Panc1 (cell line): ENCODE results near the gene UCHL5. TPM values are rescaled to one million over a fixed set of nuclear protein-coding genes. Genes with fewer than 3 reads are reported as not detected.

ENCODE experiments used
- ATAC-seq: fragments of 200-7000 bp; cut with Tn5 transposase; 2 replicates; pipeline ENCODE4 v1.9.1; 2020; ENCODE audit warnings: mild to moderate bottlenecking, moderate library complexity
- BruUV-seq: library from RNA; stranded (reverse); fragments of 400-500 nt; replicated peaks from 2 replicates; lab custom pipeline; 2021; lab: Mats Ljungman, UMichigan
- CTCF ChIA-PET: fragments of 300-600 bp; sonication (Branson Sonifier 250); formaldehyde crosslinking; loops from one replicate; lab custom pipeline; 2022; ENCODE audit warnings: antibody characterized with exemption; lab: Charles Lee
- POLR2A ChIA-PET: fragments of 300-600 bp; sonication (Branson Sonifier 250); formaldehyde crosslinking; loops from one replicate; lab custom pipeline; 2022; ENCODE audit warnings: antibody characterized with exemption; lab: Charles Lee
- DNase-seq: peaks from one replicate; pipeline ENCODE4 v3.0.0-alpha.2; 2010; ENCODE audit warnings: low read depth, low spot score
- H3K27ac ChIP-seq: 2 replicates; pipeline ENCODE4 v1.5.1; 2011; ENCODE audit warnings: mild to moderate bottlenecking, low read length, inconsistent platforms
- H3K27me3 ChIP-seq: fragments of 200-500 bp; sonication (Bioruptor generic); 2 replicates; pipeline ENCODE4 v1.6.0; 2014; ENCODE audit warnings: low read length, inconsistent platforms; ENCODE audit not compliant: control insufficient read depth, insufficient read depth
- H3K36me3 ChIP-seq: fragments of 200-500 bp; sonication (Bioruptor generic); 2 replicates; pipeline ENCODE4 v1.5.1; 2014; ENCODE audit warnings: inconsistent platforms, mild to moderate bottlenecking, low read length, moderate library complexity; ENCODE audit not compliant: control insufficient read depth, insufficient read depth
- H3K4me1 ChIP-seq: 2 replicates; pipeline ENCODE4 v1.5.1; 2011; ENCODE audit warnings: inconsistent platforms, mild to moderate bottlenecking, low read length, moderate library complexity; ENCODE audit not compliant: control insufficient read depth, insufficient read depth
- H3K4me3 ChIP-seq, 2 experiments: 2 replicates each; pipeline ENCODE4 v1.5.1; 2011 to 2012; ENCODE audit warnings: low read depth in 2 of 2, low read length in 2 of 2, mild to moderate bottlenecking in 2 of 2, inconsistent platforms in 1 of 2, moderate library complexity in 1 of 2
- H3K9me3 ChIP-seq: fragments of 200-500 bp; sonication (Bioruptor generic); 2 replicates; pipeline ENCODE4 v1.5.1; 2014; ENCODE audit warnings: low read depth, mild to moderate bottlenecking, inconsistent platforms, low read length, moderate library complexity; ENCODE audit not compliant: control insufficient read depth, insufficient read depth
- CTCF ChIP-seq: fragments of 450-650 bp; IDR thresholded peaks from 2 replicates; pipeline ENCODE4 v1.5.1; 2017; ENCODE audit warnings: mild to moderate bottlenecking
- POLR2AphosphoS5 ChIP-seq: IDR thresholded peaks from 2 replicates; pipeline ENCODE4 v1.6.1; 2012; ENCODE audit warnings: mild to moderate bottlenecking, low read depth, low read length, moderate library complexity
- REST ChIP-seq, 2 experiments: IDR thresholded peaks; 2 replicates each; pipeline ENCODE4 v1.6.1; 2011 to 2012; ENCODE audit warnings: low read depth in 2 of 2, control low read depth in 1 of 2, low read length in 1 of 2, mild to moderate bottlenecking in 1 of 2, moderate library complexity in 1 of 2; ENCODE audit not compliant: insufficient read depth in 1 of 2
- SIN3A ChIP-seq: IDR thresholded peaks from 2 replicates; pipeline ENCODE4 v1.6.1; 2012; ENCODE audit warnings: low read depth, mild to moderate bottlenecking, low read length, moderate library complexity, borderline replicate concordance; ENCODE audit not compliant: insufficient read depth
- TCF7L2 ChIP-seq: IDR thresholded peaks from 2 replicates; pipeline ENCODE4 v1.6.1; 2011; ENCODE audit warnings: mild to moderate bottlenecking, low read depth, low read length, inconsistent platforms
- in situ Hi-C: cut with HindIII; loops from 2 replicates; pipeline ENCODE4 v1.10.0; 2016; ENCODE audit warnings: low sequenced_read_pairs, low pct_unique_long_range_greater_than_20kb
- intact Hi-C: fragments of 100-400 bp; cut with micrococcal nuclease; formaldehyde crosslinking; loops from one replicate; pipeline ENCODE4 v1.10.0; 2022; ENCODE audit not compliant: unreplicated experiment
- total RNA-seq: library from RNA; stranded (reverse); gene quantifications from one replicate; pipeline ENCODE4 v1.2.1, GENCODE V29; 2021; ENCODE audit not compliant: unreplicated experiment

Gene UCHL5
- total RNA-seq, 1 experiment from 2014 or later: 42.6 TPM

- in situ Hi-C loops: no loop called here
- ATAC-seq: no peak
- POLR2A ChIA-PET: no interaction called here
- Histone ChIP-seq H3K9me3 (no peaks in the 10 kb centered on the region), H3K27me3 (no peaks in the 10 kb centered on the region), H3K27ac (no peak overlapping the region), H3K4me3 (no peak overlapping the region), H3K4me1 (no peaks in the 10 kb centered on the region), H3K36me3 (peaks cover 22% of the 10 kb centered on the region)
- TF ChIP-seq SIN3A (no peak), REST (IDR thresholded peaks at IDR 0.05; ENCODE audit: insufficient read depth in 1 of 2, low read depth in 2 of 2, low read length in 1 of 2) (no peak), POLR2AphosphoS5 (no peak), CTCF (no peak), TCF7L2 (no peak)
- BruUV-seq: no TSS peak
- intact Hi-C loops: no loop called here
- no peak for DNase-seq
- CTCF ChIA-PET: interaction anchor here (0.6 kb wide), 1 partner anchor 15 kb away, joined by 6 read pairs; no protein-coding TSS in a partner anchor
Observed at GRCh38 chr1:193094112-193094511, 35.0 kb upstream of the UCHL5 start.

GRCh38 chr1:193090865-193091264 lies 31.7 kb upstream of the UCHL5 start:
- no TSS peak for BruUV-seq
- TF ChIP-seq REST (IDR thresholded peaks at IDR 0.05; ENCODE audit: insufficient read depth in 1 of 2, low read depth in 2 of 2, low read length in 1 of 2): no peak
- TF ChIP-seq POLR2AphosphoS5: no peak
- TF ChIP-seq CTCF: no peak
- no peak for TF ChIP-seq TCF7L2
- no peak for TF ChIP-seq SIN3A
- ChIA-PET POLR2A (no interaction called here), CTCF (no interaction called here)
- Histone ChIP-seq H3K36me3 (peaks cover 16% of the 10 kb centered on the region), H3K27me3 (no peaks in the 10 kb centered on the region), H3K4me1 (no peaks in the 10 kb centered on the region), H3K9me3 (no peaks in the 10 kb centered on the region), H3K4me3 (no peak overlapping the region), H3K27ac (no peak overlapping the region)
- in situ Hi-C loops (no loop called here), intact Hi-C loops (no loop called here)
- no peak for DNase-seq
- no peak for ATAC-seq
